HepG2 (cell line): Measurements from ENCODE around the gene KRTAP10-2. TPM values are rescaled to one million over a fixed set of nuclear protein-coding genes. Genes with fewer than 3 reads are reported as not detected.

Source experiments
- ARNT ChIP-seq: fragments of 450-650 bp; IDR thresholded peaks from 2 replicates; pipeline ENCODE4 v1.6.1; 2017
- CSRNP2 ChIP-seq: sonication (generic); formaldehyde crosslinking; conservative IDR thresholded peaks from 2 replicates; pipeline ENCODE4 v1.8.0; 2022; ENCODE audit warnings: low read depth, missing genetic modification reagents
- HBP1 ChIP-seq: IDR thresholded peaks from 2 replicates; pipeline ENCODE4 v1.6.1; 2016; ENCODE audit warnings: low read depth, control low read depth
- KLF13 ChIP-seq: sonication (generic); formaldehyde crosslinking; IDR thresholded peaks from 2 replicates; pipeline ENCODE4 v1.4.0; 2020; ENCODE audit warnings: mild to moderate bottlenecking, missing genetic modification reagents
- KLF16 ChIP-seq, 2 experiments: sonication (generic) in 1 of 2; formaldehyde crosslinking in 1 of 2; IDR thresholded peaks; 2 replicates each; pipeline versions ENCODE4 v1.6.1 to v1.8.0; 2016 to 2023; ENCODE audit warnings: missing genetic modification reagents in 2 of 2, missing compliant biosample characterization in 1 of 2
- MEF2D ChIP-seq: sonication (generic); formaldehyde crosslinking; IDR thresholded peaks from 2 replicates; pipeline ENCODE4 v1.5.1; 2020; ENCODE audit warnings: mild to moderate bottlenecking, missing genetic modification reagents
- NFIC ChIP-seq: IDR thresholded peaks from 2 replicates; pipeline ENCODE4 v1.6.1; 2012; ENCODE audit warnings: mild to moderate bottlenecking, low read length, inconsistent platforms
- NFKBIZ ChIP-seq: IDR thresholded peaks from 2 replicates; pipeline ENCODE4 v1.6.1; 2018; ENCODE audit warnings: missing genetic modification reagents, missing compliant biosample characterization
- PAXIP1 ChIP-seq: sonication (generic); formaldehyde crosslinking; conservative IDR thresholded peaks from 2 replicates; pipeline ENCODE4 v1.4.0; 2020; ENCODE audit warnings: mild to moderate bottlenecking, missing genetic modification reagents, moderate library complexity
- POGZ ChIP-seq: sonication (generic); formaldehyde crosslinking; IDR thresholded peaks from 2 replicates; pipeline ENCODE4 v1.4.0; 2020; ENCODE audit warnings: mild to moderate bottlenecking, missing genetic modification reagents
- TCF12 ChIP-seq, 2 experiments: fragments of 450-650 bp in 1 of 2; sonication (generic) in 1 of 2; formaldehyde crosslinking in 1 of 2; IDR thresholded peaks; 2 replicates each; pipeline versions ENCODE4 v1.6.1 to v1.8.0; 2017 to 2022; ENCODE audit warnings: antibody characterized with exemption in 1 of 2, mild to moderate bottlenecking in 1 of 2, missing genetic modification reagents in 1 of 2, moderate library complexity in 1 of 2
- TFAP4 ChIP-seq: sonication (generic); IDR thresholded peaks from 2 replicates; pipeline ENCODE4 v1.6.1; 2016; ENCODE audit warnings: low read depth, borderline replicate concordance
- ZBTB21 ChIP-seq: sonication (generic); formaldehyde crosslinking; IDR thresholded peaks from 2 replicates; pipeline ENCODE4 v1.4.0; 2020; ENCODE audit warnings: missing genetic modification reagents
- ZNF280B ChIP-seq: sonication (generic); formaldehyde crosslinking; IDR thresholded peaks from 2 replicates; pipeline ENCODE4 v1.5.0; 2020; ENCODE audit warnings: missing genetic modification reagents, mild to moderate bottlenecking, borderline replicate concordance
- ZNF512B ChIP-seq: sonication (generic); formaldehyde crosslinking; IDR thresholded peaks from 2 replicates; pipeline ENCODE4 v1.5.1; 2020; ENCODE audit warnings: missing genetic modification reagents, mild to moderate bottlenecking, borderline replicate concordance
- ZNF891 ChIP-seq: sonication (generic); formaldehyde crosslinking; IDR thresholded peaks from 2 replicates; pipeline ENCODE4 v1.5.0; 2020; ENCODE audit warnings: mild to moderate bottlenecking, missing genetic modification reagents
- polyA plus RNA-seq, 8 experiments: library from polyadenylated mRNA; depleted of rRNA in 3 of 8; stranded (reverse) in 7 of 8; unstranded in 1 of 8; fragments of >200 nt; fragmentation: Illumina TruSeq in 4 of 8; extraction: Trizol in 4 of 8; gene quantifications; 2 replicates each; pipeline versions ENCODE4 v1.2.1 to v1.2.3, GENCODE V29; 2011 to 2016; ENCODE audit warnings: low read depth in 4 of 8, missing spikeins in 1 of 8, mixed read lengths in 1 of 8; ENCODE audit not compliant: insufficient read depth in 1 of 8
- total RNA-seq, 5 experiments: library from RNA; depleted of rRNA; stranded (reverse); fragments of >200 nt; fragmentation: Illumina TruSeq; extraction: Trizol; gene quantifications; 2 replicates each; pipeline ENCODE4 v1.2.3, GENCODE V29; 2016; ENCODE audit warnings: low read depth in 1 of 5

KRTAP10-2 gene
- total and polyA plus RNA-seq, 2 of the 13 experiments (the other 11 are each of a cell fraction or from before 2014, with no cell fraction given) = not detected

GRCh38 chr21:44505673-44506278 is 45.5 kb downstream of the KRTAP10-2 start (continued):
- TF ChIP-seq CSRNP2 (CRISPR knock-in tag) (0 out of 2 replicates have a peak, but pooled peaks have one; percentile 32), NFKBIZ (no peak), KLF16 (CRISPR knock-in tag; IDR thresholded peaks at IDR 0.05) (peak in 1 of 2 experiments; percentile 72; a peak in 2 of 4 replicates), ZBTB21 (CRISPR knock-in tag) (peak; percentile 95), MEF2D (CRISPR knock-in tag) (no peak), ZNF891 (CRISPR knock-in tag) (no peak), TFAP4 (peak; percentile 38; the same call in 1 of the 2 replicates), PAXIP1 (peak; percentile 72), KLF13 (no peak; the same call in 1 of the 2 replicates), NFIC (no peak), POGZ (CRISPR knock-in tag) (no peak), ZNF280B (0 out of 2 replicates have a peak, but pooled peaks have one; percentile 4), ZNF512B (CRISPR knock-in tag) (no peak), HBP1 (CRISPR knock-in tag) (peak; percentile 32; the same call in 1 of the 2 replicates), ARNT (no peak), TCF12 (IDR thresholded peaks at IDR 0.05) (no peak), TCF12 (CRISPR knock-in tag; IDR thresholded peaks at IDR 0.05) (no peak)
